ENCODE data around the gene ASCL3.

GRCh38 chr11:8941341-8942103 lies 1.3 kb downstream of the ASCL3 start:
- TF ChIP-seq REST (IDR thresholded peaks at IDR 0.05; ENCODE audit: insufficient replicate concordance, low read depth), result no peak
- TF ChIP-seq, protein P1, sequence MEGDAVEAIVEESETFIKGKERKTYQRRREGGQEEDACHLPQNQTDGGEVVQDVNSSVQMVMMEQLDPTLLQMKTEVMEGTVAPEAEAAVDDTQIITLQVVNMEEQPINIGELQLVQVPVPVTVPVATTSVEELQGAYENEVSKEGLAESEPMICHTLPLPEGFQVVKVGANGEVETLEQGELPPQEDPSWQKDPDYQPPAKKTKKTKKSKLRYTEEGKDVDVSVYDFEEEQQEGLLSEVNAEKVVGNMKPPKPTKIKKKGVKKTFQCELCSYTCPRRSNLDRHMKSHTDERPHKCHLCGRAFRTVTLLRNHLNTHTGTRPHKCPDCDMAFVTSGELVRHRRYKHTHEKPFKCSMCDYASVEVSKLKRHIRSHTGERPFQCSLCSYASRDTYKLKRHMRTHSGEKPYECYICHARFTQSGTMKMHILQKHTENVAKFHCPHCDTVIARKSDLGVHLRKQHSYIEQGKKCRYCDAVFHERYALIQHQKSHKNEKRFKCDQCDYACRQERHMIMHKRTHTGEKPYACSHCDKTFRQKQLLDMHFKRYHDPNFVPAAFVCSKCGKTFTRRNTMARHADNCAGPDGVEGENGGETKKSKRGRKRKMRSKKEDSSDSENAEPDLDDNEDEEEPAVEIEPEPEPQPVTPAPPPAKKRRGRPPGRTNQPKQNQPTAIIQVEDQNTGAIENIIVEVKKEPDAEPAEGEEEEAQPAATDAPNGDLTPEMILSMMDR (IDR thresholded peaks at IDR 0.05; ENCODE audit: insufficient read depth, low read length), result no peak
- TF ChIP-seq POLR2AphosphoS5 (IDR thresholded peaks at IDR 0.05; ENCODE audit: low read depth), result no peak
- TF ChIP-seq GABPA (IDR thresholded peaks at IDR 0.05; ENCODE audit: low read depth), result no peak
- no peak for TF ChIP-seq SPI1 (IDR thresholded peaks at IDR 0.05; ENCODE audit: borderline replicate concordance, low read depth)
